Spinal cord (tissue), 10 donors: ENCODE data around the gene ALKBH5. TPM values are rescaled to one million over a fixed set of nuclear protein-coding genes. Genes with fewer than 3 reads are reported as not detected.

ENCODE experiments used
- DNase-seq, 6 donors: peaks; one replicate each; pipeline versions ENCODE4 v3.0.0 to v3.0.0-alpha.2; 2013 to 2015; ENCODE audit warnings: low spot score in 6 of 6, low read depth in 4 of 6
- H3K27ac ChIP-seq: one replicate; pipeline ENCODE4 v1.5.1; 2013; ENCODE audit warnings: low read depth, low read length, control low read depth
- H3K27me3 ChIP-seq: one replicate; pipeline ENCODE4 v1.6.1; 2013; ENCODE audit warnings: low read length; ENCODE audit not compliant: control insufficient read depth, insufficient read depth
- H3K36me3 ChIP-seq: one replicate; pipeline ENCODE4 v1.6.1; 2013; ENCODE audit warnings: low read length; ENCODE audit not compliant: control insufficient read depth, insufficient read depth
- H3K4me1 ChIP-seq: one replicate; pipeline ENCODE4 v1.6.1; 2013; ENCODE audit warnings: low read length; ENCODE audit not compliant: control insufficient read depth, insufficient read depth
- H3K4me3 ChIP-seq: one replicate; pipeline ENCODE4 v1.5.1; 2013; ENCODE audit warnings: low read depth, low read length, control low read depth
- H3K9me3 ChIP-seq: one replicate; pipeline ENCODE4 v1.6.1; 2013; ENCODE audit warnings: low read length; ENCODE audit not compliant: control insufficient read depth, insufficient read depth
- WGBS: methylation state at CpG from one replicate; pipeline ENCODE4 v1.1.5; 2013; ENCODE audit warnings: missing lambda C conversion rate; ENCODE audit not compliant: insufficient coverage; 5-methylcytosine and 5-hydroxymethylcytosine counted together
- polyA plus RNA-seq, 2 donors: library from polyadenylated mRNA; unstranded; fragments of 120-200 nt; gene quantifications; one replicate each; pipeline ENCODE4 v1.2.1, GENCODE V29; 2013; ENCODE audit not compliant: insufficient read length in 2 of 2
- total RNA-seq, 2 donors: library from RNA; depleted of rRNA in 1 of 2; stranded (reverse); fragments of 120-200 nt in 1 of 2; fragments of >200 nt in 1 of 2; gene quantifications; one replicate each; pipeline versions ENCODE4 v1.2.3 to v1.2.4, GENCODE V29; 2013 to 2014
- donor health status: healthy.

The ALKBH5 gene
- total and polyA plus RNA-seq, 4 donors = 70.8 to 79.3 (median 72.8) TPM

GRCh38 chr17:18253187-18253884 is 69.7 kb downstream of the ALKBH5 start:
- 94% methylated on average over 11 of the region's 16 CpGs for WGBS
- no peaks in the 10 kb centered on the region for H3K9me3 ChIP-seq
- peaks cover 24% of the 10 kb centered on the region for H3K4me1 ChIP-seq
- peaks cover 88% of the 10 kb centered on the region for H3K36me3 ChIP-seq
- no peak overlapping the region for H3K4me3 ChIP-seq
- no peak overlapping the region for H3K27ac ChIP-seq
- no peaks in the 10 kb centered on the region for H3K27me3 ChIP-seq
- DNase-seq = no peak

GRCh38 chr17:18253947-18254821 is 70.6 kb downstream of the ALKBH5 start:
- H3K27me3 ChIP-seq = no peaks in the 10 kb centered on the region
- H3K27ac ChIP-seq = no peak overlapping the region
- peaks cover 21% of the 10 kb centered on the region for H3K4me1 ChIP-seq
- no peaks in the 10 kb centered on the region for H3K9me3 ChIP-seq
- WGBS = 93% methylated on average over 24 of the region's 27 CpGs
- H3K36me3 ChIP-seq = peaks cover 80% of the 10 kb centered on the region
- DNase-seq = no peak
- H3K4me3 ChIP-seq = no peak overlapping the region

GRCh38 chr17:18254888-18255649 is 71.4 kb downstream of the ALKBH5 start:
- WGBS = 94% methylated on average over 6 of the region's 8 CpGs
- Histone ChIP-seq H3K4me1 (peaks cover 26% of the 10 kb centered on the region), H3K4me3 (no peak overlapping the region), H3K27me3 (no peaks in the 10 kb centered on the region), H3K36me3 (peaks cover 73% of the 10 kb centered on the region), H3K27ac (no peak overlapping the region), H3K9me3 (no peaks in the 10 kb centered on the region)
- DNase-seq = no peak

- no peak overlapping the region for H3K4me3 ChIP-seq
These were observed 72.7 kb downstream of the ALKBH5 start for GRCh38 chr17:18256351-18256750.

GRCh38 chr17:18256776-18257175 is 73.1 kb downstream of the ALKBH5 start:
- Histone ChIP-seq H3K4me1 (peaks cover 40% of the 10 kb centered on the region), H3K27me3 (no peaks in the 10 kb centered on the region), H3K4me3 (no peak overlapping the region), H3K9me3 (no peaks in the 10 kb centered on the region), H3K27ac (no peak overlapping the region), H3K36me3 (peaks cover 56% of the 10 kb centered on the region)
- DNase-seq = no peak
- 92% methylated on average over 7 of the region's 7 CpGs for WGBS

More at GRCh38 chr17:18256351-18256750, 72.7 kb downstream of the ALKBH5 start:
- no peaks in the 10 kb centered on the region for H3K9me3 ChIP-seq
- no peak for DNase-seq
- no peak overlapping the region for H3K27ac ChIP-seq
- peaks cover 36% of the 10 kb centered on the region for H3K4me1 ChIP-seq
- 89% methylated on average over 10 of the region's 11 CpGs for WGBS
- no peaks in the 10 kb centered on the region for H3K27me3 ChIP-seq
- peaks cover 60% of the 10 kb centered on the region for H3K36me3 ChIP-seq

GRCh38 chr17:18257268-18257981 is 73.8 kb downstream of the ALKBH5 start:
- WGBS = 26% methylated on average over 12 of the region's 18 CpGs
- H3K27ac ChIP-seq = peak overlapping the region; percentile 73
- H3K9me3 ChIP-seq = no peaks in the 10 kb centered on the region
- H3K27me3 ChIP-seq = no peaks in the 10 kb centered on the region
- H3K36me3 ChIP-seq = peaks cover 53% of the 10 kb centered on the region
- DNase-seq = no peak
- H3K4me3 ChIP-seq = peak overlapping the region; percentile 79
- peaks cover 47% of the 10 kb centered on the region for H3K4me1 ChIP-seq

GRCh38 chr17:18257982-18258355 is 74.3 kb downstream of the ALKBH5 start:
- 0% methylated on average over 15 of the region's 16 CpGs for WGBS
- Histone ChIP-seq H3K27me3 (no peaks in the 10 kb centered on the region), H3K36me3 (peaks cover 53% of the 10 kb centered on the region), H3K4me1 (peaks cover 49% of the 10 kb centered on the region), H3K4me3 (peak overlapping the region; percentile 79), H3K27ac (peak overlapping the region; percentile 73), H3K9me3 (no peaks in the 10 kb centered on the region)
- peak in 3 of 6 donors; percentile 24 to 59 (median 45) for DNase-seq

- under 1% methylated on average over 71 of the region's 71 CpGs for WGBS
- peak in 4 of 6 donors; percentile 28 to 81 (median 53) for DNase-seq
- H3K4me3 ChIP-seq = peak within 1 kb of the TSS; percentile 79
- H3K27ac ChIP-seq = peak within 1 kb of the TSS; percentile 73
- H3K4me1 ChIP-seq = peaks cover 49% of the 10 kb centered on the region
- H3K36me3 ChIP-seq = peaks cover 53% of the 10 kb centered on the region
- H3K9me3 ChIP-seq = no peaks in the 10 kb centered on the region
- H3K27me3 ChIP-seq = no peaks in the 10 kb centered on the region
These were observed 74.9 kb downstream of the ALKBH5 start, which contains the start of gene FLII for GRCh38 chr17:18258356-18259038. FLII (minus strand) TSS chr17:18258738; CDS start chr17:18258690, 48 bp downstream.
